Measurements from ENCODE around the gene HNRNPDL.
"Not testable (repeated sequence)": the region's sequence is repeated elsewhere in the genome, so short reads cannot be mapped to it uniquely, and the experiment has no call there.

HNRNPDL gene

GRCh38 chr4:82473621-82474164 is 43.4 kb upstream of the HNRNPDL start:
- Histone ChIP-seq H3K9ac (ENCODE audit: low read length) (no peak overlapping the region), H3K4me1 (ENCODE audit: control insufficient read depth, insufficient read depth, low read depth, low read length) (no peaks in the 10 kb centered on the region), H3K4me2 (ENCODE audit: low read length, poor library complexity, severe bottlenecking) (no peak overlapping the region), H2BK120ac (ENCODE audit: low read depth, low read length) (no peak overlapping the region), H3K14ac (ENCODE audit: low read length in 2 of 2) (no peak overlapping the region), H3K36me3 (ENCODE audit: control insufficient read depth in 1 of 2, insufficient read depth in 2 of 2, low read depth in 1 of 2, low read length in 2 of 2) (no peaks in the 10 kb centered on the region), H3K4ac (ENCODE audit: low read depth in 1 of 2, low read length in 2 of 2) (no peak overlapping the region), H3K79me1 (replicated peaks; ENCODE audit: low read length, poor library complexity, severe bottlenecking) (no peaks in the 10 kb centered on the region), H3K9me3 (ENCODE audit: control insufficient read depth, low read length) (no peaks in the 10 kb centered on the region), H2BK12ac (ENCODE audit: low read length in 2 of 2) (no peak overlapping the region), H4K8ac (ENCODE audit: low read length) (no peak overlapping the region), H3K27me3 (ENCODE audit: control insufficient read depth in 1 of 2, insufficient read depth in 1 of 2, low read length in 2 of 2) (no peaks in the 10 kb centered on the region), H4K91ac (ENCODE audit: low read length) (no peak overlapping the region), H2AFZ (ENCODE audit: low read depth, low read length) (no peak overlapping the region), H3K18ac (ENCODE audit: low read depth in 1 of 2, low read length in 2 of 2) (no peak overlapping the region), H2AK5ac (ENCODE audit: low read length, severe bottlenecking) (no peak overlapping the region), H2BK5ac (ENCODE audit: low read depth, low read length, poor library complexity, severe bottlenecking) (no peak overlapping the region), H3K23ac (ENCODE audit: low read length in 2 of 2) (no peak overlapping the region), H2BK15ac (ENCODE audit: low read depth, poor library complexity, severe bottlenecking) (no peak overlapping the region), H3K27ac (ENCODE audit: low read length, poor library complexity, severe bottlenecking) (no peak overlapping the region), H3K4me3 (ENCODE audit: insufficient read depth in 1 of 2, low read depth in 1 of 2, low read length in 2 of 2) (no peak overlapping the region)
- no peak for DNase-seq
- WGBS = 97% methylated on average over 15 of the region's 15 CpGs

- H4K91ac ChIP-seq (ENCODE audit: low read length); H3K23ac ChIP-seq (ENCODE audit: low read length in 2 of 2); H3K4me1 ChIP-seq (ENCODE audit: control insufficient read depth, insufficient read depth, low read depth, low read length); H2AK5ac ChIP-seq (ENCODE audit: low read length, severe bottlenecking); H3K9me3 ChIP-seq (ENCODE audit: control insufficient read depth, low read length); H2BK5ac ChIP-seq (ENCODE audit: low read depth, low read length, poor library complexity, severe bottlenecking); H2BK120ac ChIP-seq (ENCODE audit: low read depth, low read length); H2BK15ac ChIP-seq (ENCODE audit: low read depth, poor library complexity, severe bottlenecking); DNase-seq; H2AFZ ChIP-seq (ENCODE audit: low read depth, low read length); H3K27me3 ChIP-seq (ENCODE audit: control insufficient read depth in 1 of 2, insufficient read depth in 1 of 2, low read length in 2 of 2); H3K27ac ChIP-seq (ENCODE audit: low read length, poor library complexity, severe bottlenecking); H3K14ac ChIP-seq (ENCODE audit: low read length in 2 of 2); H3K4ac ChIP-seq (ENCODE audit: low read depth in 1 of 2, low read length in 2 of 2); H3K4me2 ChIP-seq (ENCODE audit: low read length, poor library complexity, severe bottlenecking); H3K9ac ChIP-seq (ENCODE audit: low read length); H2BK12ac ChIP-seq (ENCODE audit: low read length in 2 of 2); H3K36me3 ChIP-seq (ENCODE audit: control insufficient read depth in 1 of 2, insufficient read depth in 2 of 2, low read depth in 1 of 2, low read length in 2 of 2); H3K4me3 ChIP-seq (ENCODE audit: insufficient read depth in 1 of 2, low read depth in 1 of 2, low read length in 2 of 2); H3K18ac ChIP-seq (ENCODE audit: low read depth in 1 of 2, low read length in 2 of 2); H3K79me1 ChIP-seq (replicated peaks; ENCODE audit: low read length, poor library complexity, severe bottlenecking); H4K8ac ChIP-seq (ENCODE audit: low read length): not testable (repeated sequence)
- 50% methylated on average over 2 of the region's 5 CpGs for WGBS
Observed at GRCh38 chr4:82473080-82473479, 42.8 kb upstream of the HNRNPDL start.

- Histone ChIP-seq H4K8ac (ENCODE audit: low read length) (no peak overlapping the region), H3K9ac (ENCODE audit: low read length) (peak overlapping the region; percentile 27), H3K4me2 (ENCODE audit: low read length, poor library complexity, severe bottlenecking) (no peak overlapping the region), H3K4me3 (ENCODE audit: insufficient read depth in 1 of 2, low read depth in 1 of 2, low read length in 2 of 2) (no peak overlapping the region), H2AK5ac (ENCODE audit: low read length, severe bottlenecking) (no peak overlapping the region), H3K36me3 (ENCODE audit: control insufficient read depth in 1 of 2, insufficient read depth in 2 of 2, low read depth in 1 of 2, low read length in 2 of 2) (peaks cover 3 to 4% of the 10 kb centered on the region in 2 experiments), H3K27me3 (ENCODE audit: control insufficient read depth in 1 of 2, insufficient read depth in 1 of 2, low read length in 2 of 2) (no peaks in the 10 kb centered on the region), H3K4ac (ENCODE audit: low read depth in 1 of 2, low read length in 2 of 2) (no peak overlapping the region), H3K9me3 (ENCODE audit: control insufficient read depth, low read length) (no peaks in the 10 kb centered on the region), H3K79me1 (replicated peaks; ENCODE audit: low read length, poor library complexity, severe bottlenecking) (no peaks in the 10 kb centered on the region), H2AFZ (ENCODE audit: low read depth, low read length) (no peak overlapping the region), H3K18ac (ENCODE audit: low read depth in 1 of 2, low read length in 2 of 2) (no peak overlapping the region), H3K27ac (ENCODE audit: low read length, poor library complexity, severe bottlenecking) (no peak overlapping the region), H4K91ac (ENCODE audit: low read length) (no peak overlapping the region), H2BK12ac (ENCODE audit: low read length in 2 of 2) (no peak overlapping the region), H2BK120ac (ENCODE audit: low read depth, low read length) (no peak overlapping the region), H3K14ac (ENCODE audit: low read length in 2 of 2) (no peak overlapping the region), H3K4me1 (ENCODE audit: control insufficient read depth, insufficient read depth, low read depth, low read length) (no peaks in the 10 kb centered on the region), H2BK5ac (ENCODE audit: low read depth, low read length, poor library complexity, severe bottlenecking) (no peak overlapping the region), H2BK15ac (ENCODE audit: low read depth, poor library complexity, severe bottlenecking) (no peak overlapping the region), H3K23ac (ENCODE audit: low read length in 2 of 2) (no peak overlapping the region)
- WGBS = 100% methylated on average over 1 of the region's 2 CpGs
- DNase-seq = peak; percentile 62
Observed at GRCh38 chr4:82469791-82470345, 39.6 kb upstream of the HNRNPDL start.

GRCh38 chr4:82467471-82467870 is 37.2 kb upstream of the HNRNPDL start:
- no peak overlapping the region for H2AK5ac ChIP-seq (ENCODE audit: low read length, severe bottlenecking)
- DNase-seq = no peak
- H3K9ac ChIP-seq (ENCODE audit: low read length) = no peak overlapping the region
- H2BK5ac ChIP-seq (ENCODE audit: low read depth, low read length, poor library complexity, severe bottlenecking) = no peak overlapping the region
- no peak overlapping the region for H3K18ac ChIP-seq (ENCODE audit: low read depth in 1 of 2, low read length in 2 of 2)
- no peak overlapping the region for H2BK15ac ChIP-seq (ENCODE audit: low read depth, poor library complexity, severe bottlenecking)
- no peak overlapping the region for H4K8ac ChIP-seq (ENCODE audit: low read length)
- no peaks in the 10 kb centered on the region for H3K4me1 ChIP-seq (ENCODE audit: control insufficient read depth, insufficient read depth, low read depth, low read length)
- no peaks in the 10 kb centered on the region for H3K9me3 ChIP-seq (ENCODE audit: control insufficient read depth, low read length)
- WGBS = 40% methylated on average over 2 of the region's 3 CpGs
- H3K79me1 ChIP-seq (replicated peaks; ENCODE audit: low read length, poor library complexity, severe bottlenecking) = no peaks in the 10 kb centered on the region
- no peak overlapping the region for H2AFZ ChIP-seq (ENCODE audit: low read depth, low read length)
- H3K27me3 ChIP-seq (ENCODE audit: control insufficient read depth in 1 of 2, insufficient read depth in 1 of 2, low read length in 2 of 2) = no peaks in the 10 kb centered on the region
- no peak overlapping the region for H2BK12ac ChIP-seq (ENCODE audit: low read length in 2 of 2)
- H3K4me2 ChIP-seq (ENCODE audit: low read length, poor library complexity, severe bottlenecking) = no peak overlapping the region
- no peak overlapping the region for H3K27ac ChIP-seq (ENCODE audit: low read length, poor library complexity, severe bottlenecking)
- H4K91ac ChIP-seq (ENCODE audit: low read length) = no peak overlapping the region
- H2BK120ac ChIP-seq (ENCODE audit: low read depth, low read length) = no peak overlapping the region
- H3K4me3 ChIP-seq (ENCODE audit: insufficient read depth in 1 of 2, low read depth in 1 of 2, low read length in 2 of 2) = no peak overlapping the region
- no peak overlapping the region for H3K14ac ChIP-seq (ENCODE audit: low read length in 2 of 2)
- no peak overlapping the region for H3K4ac ChIP-seq (ENCODE audit: low read depth in 1 of 2, low read length in 2 of 2)
- H3K23ac ChIP-seq (ENCODE audit: low read length in 2 of 2) = no peak overlapping the region
- H3K36me3 ChIP-seq (ENCODE audit: control insufficient read depth in 1 of 2, insufficient read depth in 2 of 2, low read depth in 1 of 2, low read length in 2 of 2) = peaks cover 4 to 12% of the 10 kb centered on the region in 2 experiments

Measured in mesenchymal stem cell (in vitro differentiated cells and primary cell).